Peyer's patch (tissue), 4 donors: ENCODE measurements around the gene CEP83. TPM values are rescaled to one million over a fixed set of nuclear protein-coding genes. Genes with fewer than 3 reads are reported as not detected.

Experiments
- DNase-seq, 3 donors: peaks; one replicate each; pipeline ENCODE4 v3.0.0-alpha.2; 2017 to 2019
- H3K27ac ChIP-seq, 4 donors: fragments of 200-600 bp; sonication (generic); one replicate each; pipeline ENCODE4 v1.5.1; 2016 to 2019
- H3K27me3 ChIP-seq, 2 donors: fragments of 200-600 bp; sonication (generic); one replicate each; pipeline ENCODE4 v1.5.1; 2019
- H3K36me3 ChIP-seq, 3 donors: fragments of 200-600 bp; sonication (generic); one replicate each; pipeline ENCODE4 v1.5.1; 2016 to 2019
- H3K4me1 ChIP-seq, 4 donors: fragments of 200-600 bp; sonication (generic); one replicate each; pipeline ENCODE4 v1.5.1; 2016 to 2019
- H3K4me3 ChIP-seq, 4 donors: fragments of 200-600 bp; sonication (generic); 1 replicate in 3 of 4; 2 replicates in 1 of 4; pipeline ENCODE4 v1.5.1; 2016 to 2019; ENCODE audit warnings: mild to moderate bottlenecking in 1 of 4
- H3K9me3 ChIP-seq, 4 donors: fragments of 200-600 bp; sonication (generic); one replicate each; pipeline ENCODE4 v1.5.1; 2016 to 2019; ENCODE audit warnings: mild to moderate bottlenecking in 1 of 4
- POLR2A ChIP-seq, 2 donors: fragments of 450-650 bp; IDR thresholded peaks; one replicate each; pipeline ENCODE4 v1.5.1; 2017; ENCODE audit warnings: antibody characterized with exemption in 2 of 2, mild to moderate bottlenecking in 2 of 2, moderate library complexity in 2 of 2
- total RNA-seq, 4 donors: library from RNA; depleted of rRNA; stranded (reverse); fragments of >200 nt; gene quantifications; one replicate each; pipeline ENCODE4 v1.1.0, GENCODE V29; 2016
- TF ChIP-seq, protein P1 (sequence below), 6 experiments: fragments of 450-650 bp in 4 of 6; fragments of 200-600 bp in 2 of 6; sonication (generic) in 1 of 6; IDR thresholded peaks; one replicate each; pipeline ENCODE4 v1.5.1; 2017 to 2019; ENCODE audit warnings: antibody characterized with exemption in 6 of 6, mild to moderate bottlenecking in 3 of 6, moderate library complexity in 1 of 6

The CEP83 gene
- 10 to 100 TPM in 3 of 4 donors, 1 to 10 TPM in 1; 7.2 to 69.3 (median 17.4) TPM for total RNA-seq

GRCh38 chr12:94459728-94460615 is at the start of gene CEP83:
Gene CEP83, minus strand, starts transcription at chr12:94459867. Its CDS starts 47,377 bp downstream, at chr12:94412490.
- H3K9me3 ChIP-seq, result no peaks in the 10 kb centered on the region
- H3K4me3 ChIP-seq, result peak within 1 kb of the TSS; percentile 66 to 85 (median 75)
- peak; percentile 94 to 99 (median 99) for DNase-seq
- no peaks in the 10 kb centered on the region for H3K27me3 ChIP-seq
- TF ChIP-seq, protein P1, sequence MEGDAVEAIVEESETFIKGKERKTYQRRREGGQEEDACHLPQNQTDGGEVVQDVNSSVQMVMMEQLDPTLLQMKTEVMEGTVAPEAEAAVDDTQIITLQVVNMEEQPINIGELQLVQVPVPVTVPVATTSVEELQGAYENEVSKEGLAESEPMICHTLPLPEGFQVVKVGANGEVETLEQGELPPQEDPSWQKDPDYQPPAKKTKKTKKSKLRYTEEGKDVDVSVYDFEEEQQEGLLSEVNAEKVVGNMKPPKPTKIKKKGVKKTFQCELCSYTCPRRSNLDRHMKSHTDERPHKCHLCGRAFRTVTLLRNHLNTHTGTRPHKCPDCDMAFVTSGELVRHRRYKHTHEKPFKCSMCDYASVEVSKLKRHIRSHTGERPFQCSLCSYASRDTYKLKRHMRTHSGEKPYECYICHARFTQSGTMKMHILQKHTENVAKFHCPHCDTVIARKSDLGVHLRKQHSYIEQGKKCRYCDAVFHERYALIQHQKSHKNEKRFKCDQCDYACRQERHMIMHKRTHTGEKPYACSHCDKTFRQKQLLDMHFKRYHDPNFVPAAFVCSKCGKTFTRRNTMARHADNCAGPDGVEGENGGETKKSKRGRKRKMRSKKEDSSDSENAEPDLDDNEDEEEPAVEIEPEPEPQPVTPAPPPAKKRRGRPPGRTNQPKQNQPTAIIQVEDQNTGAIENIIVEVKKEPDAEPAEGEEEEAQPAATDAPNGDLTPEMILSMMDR (IDR thresholded peaks at IDR 0.05), result no peak
- peak; percentile 56 to 79 for TF ChIP-seq POLR2A (IDR thresholded peaks at IDR 0.05)
- H3K4me1 ChIP-seq, result no peaks in the 10 kb centered on the region
- peak within 1 kb of the TSS; percentile 85 to 88 (median 88) for H3K27ac ChIP-seq
- H3K36me3 ChIP-seq, result no peaks in the 10 kb centered on the region

- no peaks in the 10 kb centered on the region for H3K4me1 ChIP-seq
- no peak overlapping the region for H3K4me3 ChIP-seq
- TF ChIP-seq, protein P1 (IDR thresholded peaks at IDR 0.05), result no peak
- TF ChIP-seq POLR2A (IDR thresholded peaks at IDR 0.05), result no peak
- H3K27ac ChIP-seq, result no peak overlapping the region
- no peaks in the 10 kb centered on the region for H3K36me3 ChIP-seq
- H3K9me3 ChIP-seq, result no peaks in the 10 kb centered on the region
- DNase-seq, result no peak
- H3K27me3 ChIP-seq, result no peaks in the 10 kb centered on the region
These were observed 49.6 kb upstream of the CEP83 start for GRCh38 chr12:94509317-94509716.

- H3K27me3 ChIP-seq, result no peaks in the 10 kb centered on the region
- DNase-seq, result no peak
- no peak for TF ChIP-seq POLR2A (IDR thresholded peaks at IDR 0.05)
- TF ChIP-seq, protein P1 (IDR thresholded peaks at IDR 0.05), result no peak
- no peak overlapping the region for H3K27ac ChIP-seq
- no peaks in the 10 kb centered on the region for H3K36me3 ChIP-seq
- no peaks in the 10 kb centered on the region for H3K4me1 ChIP-seq
- H3K4me3 ChIP-seq, result no peak overlapping the region
- H3K9me3 ChIP-seq, result no peaks in the 10 kb centered on the region
These were observed 47.8 kb upstream of the CEP83 start for GRCh38 chr12:94507455-94507854.

DNA sequence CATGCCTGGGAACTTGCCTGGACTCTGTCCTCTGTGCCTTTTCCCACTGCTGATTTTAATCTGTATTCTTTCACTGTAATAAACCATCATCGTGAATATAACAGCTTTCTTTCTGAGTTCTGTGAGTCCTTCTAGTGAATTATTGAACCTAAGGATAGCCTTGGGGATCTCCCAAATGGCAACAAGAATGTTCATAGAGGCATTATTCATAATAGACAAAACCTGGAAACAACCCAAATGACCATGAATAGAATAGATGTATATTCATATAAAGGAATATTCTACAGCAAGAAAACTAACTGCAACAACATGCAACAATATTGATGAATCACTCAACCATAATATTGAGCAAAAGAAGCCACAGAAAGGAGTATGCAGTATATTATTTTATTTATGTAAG is 44.7 kb upstream of the CEP83 start:
- no peaks in the 10 kb centered on the region for H3K4me1 ChIP-seq
- no peak for DNase-seq
- no peak overlapping the region for H3K27ac ChIP-seq
- H3K9me3 ChIP-seq, result no peaks in the 10 kb centered on the region
- H3K36me3 ChIP-seq, result no peaks in the 10 kb centered on the region
- no peaks in the 10 kb centered on the region for H3K27me3 ChIP-seq
- TF ChIP-seq POLR2A (IDR thresholded peaks at IDR 0.05), result no peak
- TF ChIP-seq, protein P1 (IDR thresholded peaks at IDR 0.05), result no peak
- no peak overlapping the region for H3K4me3 ChIP-seq

- Histone ChIP-seq H3K27me3 (no peaks in the 10 kb centered on the region), H3K36me3 (no peaks in the 10 kb centered on the region), H3K9me3 (no peaks in the 10 kb centered on the region), H3K4me1 (no peaks in the 10 kb centered on the region), H3K27ac (no peak overlapping the region), H3K4me3 (no peak overlapping the region)
- no peak for DNase-seq
- TF ChIP-seq, protein P1 (IDR thresholded peaks at IDR 0.05), result no peak
- TF ChIP-seq POLR2A (IDR thresholded peaks at IDR 0.05), result no peak
These were observed 44.0 kb upstream of the CEP83 start for GRCh38 chr12:94503619-94504018.
